B cell (primary cell): ENCODE data around the gene EIF4A3. TPM values are rescaled to one million over a fixed set of nuclear protein-coding genes. Genes with fewer than 3 reads are reported as not detected.

Experiments used
- ATAC-seq: fragments of 200-7000 bp; cut with Tn5 transposase; one replicate; pipeline ENCODE4 v1.10.0; 2021; ENCODE audit warnings: low read depth, mild to moderate bottlenecking, moderate number of reproducible peaks, moderate library complexity
- CTCF ChIA-PET: fragments of 350-600 bp; sonication (Branson Sonifier 250); formaldehyde crosslinking; loops from one replicate; lab custom pipeline; 2021; ENCODE audit warnings: antibody characterized with exemption, inconsistent platforms; lab: Charles Lee
- POLR2A ChIA-PET: fragments of 350-600 bp; sonication (Branson Sonifier 250); formaldehyde crosslinking; loops from one replicate; lab custom pipeline; 2021; ENCODE audit warnings: antibody characterized with exemption; lab: Charles Lee
- DNase-seq: peaks from one replicate; pipeline ENCODE4 v3.0.0; 2013
- H2AFZ ChIP-seq: 2 replicates; pipeline ENCODE4 v1.6.1; 2012; ENCODE audit warnings: mild to moderate bottlenecking, low read depth, low read length; ENCODE audit not compliant: insufficient read depth, poor library complexity, severe bottlenecking
- H3K27ac ChIP-seq, 2 donors: 1 replicate in 1 of 2; 2 replicates in 1 of 2; pipeline ENCODE4 v1.5.1; 2012 to 2013; ENCODE audit warnings: low read length in 2 of 2, mild to moderate bottlenecking in 2 of 2, moderate library complexity in 1 of 2
- H3K27me3 ChIP-seq, 4 experiments: fragments of 200-600 bp in 1 of 4; sonication (generic) in 1 of 4; replicated peaks in 1 of 4; 1 replicate in 2 of 4; 2 replicates in 2 of 4; pipeline versions ENCODE4 v1.6.1 to v1.7.0; 2013 to 2016; ENCODE audit warnings: low read length in 3 of 4, mild to moderate bottlenecking in 2 of 4, mixed read lengths in 1 of 4, moderate library complexity in 1 of 4; ENCODE audit not compliant: insufficient read depth in 4 of 4, control insufficient read depth in 3 of 4; ENCODE audit errors: control extremely low read depth in 1 of 4
- H3K36me3 ChIP-seq, 2 experiments: replicated peaks in 1 of 2; 1 replicate in 1 of 2; 2 replicates in 1 of 2; pipeline versions ENCODE4 v1.6.1 to v1.7.1; 2013; ENCODE audit warnings: low read length in 1 of 2; ENCODE audit not compliant: insufficient read depth in 2 of 2, control insufficient read depth in 1 of 2; ENCODE audit errors: control extremely low read depth in 1 of 2, extremely low read depth in 1 of 2
- H3K4me1 ChIP-seq, 2 donors: fragments of 200-600 bp in 1 of 2; sonication (generic) in 1 of 2; 1 replicate in 1 of 2; 2 replicates in 1 of 2; pipeline versions ENCODE4 v1.5.1 to v1.6.1; 2013 to 2017; ENCODE audit warnings: low read length in 2 of 2; ENCODE audit not compliant: control insufficient read depth in 2 of 2, insufficient read depth in 2 of 2
- H3K4me2 ChIP-seq: replicated peaks from 2 replicates; pipeline ENCODE3; 2012; ENCODE audit warnings: mild to moderate bottlenecking, low read depth, low read length; ENCODE audit not compliant: poor library complexity, severe bottlenecking
- H3K4me3 ChIP-seq, 5 experiments: fragments of 200-600 bp in 1 of 5; sonication (generic) in 1 of 5; 1 replicate in 3 of 5; 2 replicates in 2 of 5; pipeline versions ENCODE4 v1.5.1 to v1.7.0; 2011 to 2016; ENCODE audit warnings: low read length in 4 of 5, mild to moderate bottlenecking in 4 of 5, low read depth in 2 of 5, control low read depth in 1 of 5, moderate library complexity in 1 of 5; ENCODE audit not compliant: insufficient read depth in 1 of 5; ENCODE audit errors: control extremely low read depth in 1 of 5, extremely low read depth in 1 of 5
- H3K79me2 ChIP-seq: fragments of 200-600 bp; sonication (generic); one replicate; pipeline ENCODE4 v1.6.0; 2016; ENCODE audit warnings: low read length; ENCODE audit not compliant: control insufficient read depth, insufficient read depth
- H3K9ac ChIP-seq: fragments of 200-600 bp; sonication (generic); 2 replicates; pipeline ENCODE4 v1.6.1; 2017; ENCODE audit warnings: mild to moderate bottlenecking, low read length, moderate library complexity
- H3K9me3 ChIP-seq, 3 donors: one replicate each; pipeline versions ENCODE4 v1.6.1 to v1.7.1; 2013; ENCODE audit warnings: low read length in 2 of 3; ENCODE audit not compliant: control insufficient read depth in 2 of 3, insufficient read depth in 1 of 3; ENCODE audit errors: control extremely low read depth in 1 of 3
- H4K20me1 ChIP-seq: 2 replicates; pipeline ENCODE4 v1.6.0; 2012; ENCODE audit warnings: mild to moderate bottlenecking, low read length; ENCODE audit not compliant: insufficient read depth, control insufficient read depth, poor library complexity, severe bottlenecking
- H3K27ac Mint-ChIP-seq: one replicate; pipeline ENCODE4 v1.8.0; 2021; ENCODE audit warnings: mixed read lengths
- H3K27me3 Mint-ChIP-seq: one replicate; pipeline ENCODE4 v1.8.0; 2021; ENCODE audit warnings: mixed read lengths
- H3K4me1 Mint-ChIP-seq: one replicate; pipeline ENCODE4 v1.8.0; 2021; ENCODE audit warnings: mixed read lengths
- H3K4me3 Mint-ChIP-seq: one replicate; pipeline ENCODE4 v1.8.0; 2021; ENCODE audit warnings: mixed read lengths
- H3K9me3 Mint-ChIP-seq: one replicate; pipeline ENCODE4 v1.8.0; 2022; ENCODE audit warnings: mixed read lengths; ENCODE audit not compliant: insufficient read depth
- EZH2 ChIP-seq: IDR thresholded peaks from 2 replicates; pipeline ENCODE4 v1.6.1; 2012; ENCODE audit warnings: borderline replicate concordance, low read depth, mild to moderate bottlenecking, moderate library complexity, low read length; ENCODE audit not compliant: insufficient read depth, poor library complexity, severe bottlenecking
- WGBS: methylation state at CpG from one replicate; pipeline ENCODE4 v1.1.5; 2013; ENCODE audit warnings: missing lambda C conversion rate; ENCODE audit not compliant: insufficient coverage; 5-methylcytosine and 5-hydroxymethylcytosine counted together
- intact Hi-C: fragments of 100-400 bp; cut with micrococcal nuclease; formaldehyde crosslinking; loops from one replicate; pipeline ENCODE4 v1.10.0; 2022
- polyA plus RNA-seq: library from polyadenylated mRNA; depleted of rRNA; stranded (reverse); fragments of >200 nt; gene quantifications from 2 replicates; pipeline ENCODE4 v1.2.3, GENCODE V29; 2012
- total RNA-seq, 2 donors: library from RNA; stranded (reverse); fragments of 120-200 nt in 1 of 2; gene quantifications; 1 replicate in 1 of 2; 2 replicates in 1 of 2; pipeline versions ENCODE4 v1.2.3 to v1.2.4, GENCODE V29; 2013 to 2022
- TF ChIP-seq, protein P1 (sequence below): fragments of 200-600 bp; IDR thresholded peaks from one replicate; pipeline ENCODE4 v1.8.0; 2022; ENCODE audit warnings: antibody characterized with exemption, mild to moderate bottlenecking

The EIF4A3 gene
- total and polyA plus RNA-seq, 2 donors (not counting 1 experiment from before 2014, with no cell fraction given), result 86.0 to 137 TPM

DNA sequence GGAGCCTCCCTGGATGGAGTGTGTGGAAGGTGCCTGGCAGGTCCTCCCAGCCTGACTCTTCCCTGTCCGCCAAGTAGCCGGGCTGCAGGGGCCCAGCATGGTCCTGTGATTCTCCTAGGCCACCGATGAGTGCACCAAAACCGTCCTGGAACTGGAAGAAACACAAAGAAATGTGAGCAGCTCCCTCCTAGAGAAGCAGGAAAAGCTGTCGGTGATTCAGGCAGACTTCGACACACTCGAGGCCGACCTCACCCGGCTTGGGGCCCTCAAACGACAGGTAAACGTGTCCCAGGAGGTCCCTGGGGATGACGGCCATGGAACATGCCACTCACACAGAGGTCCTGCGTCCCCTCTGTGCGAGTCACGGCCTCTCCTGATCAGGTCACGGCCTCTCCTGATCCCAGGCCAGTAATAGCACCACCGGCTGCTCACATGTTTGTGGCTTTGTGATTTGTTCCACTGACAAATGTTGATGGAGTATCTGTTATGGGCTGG lies 49.8 kb downstream of the EIF4A3 start:
- intact Hi-C loops, result no loop called here
- Histone ChIP-seq H3K27me3 (peaks cover 0 to 3% (median 0%) of the 10 kb centered on the region in 4 experiments), H3K9me3 (no peaks in the 10 kb centered on the region), H4K20me1 (no peaks in the 10 kb centered on the region), H3K4me2 (no peak overlapping the region), H2AFZ (no peak overlapping the region), H3K9ac (no peak overlapping the region), H3K4me3 (no peak overlapping the region), H3K4me1 (peaks cover 12 to 18% of the 10 kb centered on the region in 2 donors), H3K27ac (no peak overlapping the region), H3K36me3 (no peaks in the 10 kb centered on the region), H3K79me2 (no peaks in the 10 kb centered on the region)
- H3K4me3 Mint-ChIP-seq, result no peak overlapping the region
- CTCF ChIA-PET, result no interaction called here
- no peaks in the 10 kb centered on the region for H3K27me3 Mint-ChIP-seq
- H3K9me3 Mint-ChIP-seq, result no peaks in the 10 kb centered on the region
- peaks cover 16% of the 10 kb centered on the region for H3K4me1 Mint-ChIP-seq
- 86% methylated on average over 16 of the region's 17 CpGs for WGBS
- POLR2A ChIA-PET, result no interaction called here
- no peak for ATAC-seq
- H3K27ac Mint-ChIP-seq, result no peak overlapping the region
- DNase-seq, result no peak
- TF ChIP-seq, protein P1, sequence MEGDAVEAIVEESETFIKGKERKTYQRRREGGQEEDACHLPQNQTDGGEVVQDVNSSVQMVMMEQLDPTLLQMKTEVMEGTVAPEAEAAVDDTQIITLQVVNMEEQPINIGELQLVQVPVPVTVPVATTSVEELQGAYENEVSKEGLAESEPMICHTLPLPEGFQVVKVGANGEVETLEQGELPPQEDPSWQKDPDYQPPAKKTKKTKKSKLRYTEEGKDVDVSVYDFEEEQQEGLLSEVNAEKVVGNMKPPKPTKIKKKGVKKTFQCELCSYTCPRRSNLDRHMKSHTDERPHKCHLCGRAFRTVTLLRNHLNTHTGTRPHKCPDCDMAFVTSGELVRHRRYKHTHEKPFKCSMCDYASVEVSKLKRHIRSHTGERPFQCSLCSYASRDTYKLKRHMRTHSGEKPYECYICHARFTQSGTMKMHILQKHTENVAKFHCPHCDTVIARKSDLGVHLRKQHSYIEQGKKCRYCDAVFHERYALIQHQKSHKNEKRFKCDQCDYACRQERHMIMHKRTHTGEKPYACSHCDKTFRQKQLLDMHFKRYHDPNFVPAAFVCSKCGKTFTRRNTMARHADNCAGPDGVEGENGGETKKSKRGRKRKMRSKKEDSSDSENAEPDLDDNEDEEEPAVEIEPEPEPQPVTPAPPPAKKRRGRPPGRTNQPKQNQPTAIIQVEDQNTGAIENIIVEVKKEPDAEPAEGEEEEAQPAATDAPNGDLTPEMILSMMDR, result no peak
- no peak for TF ChIP-seq EZH2

DNA sequence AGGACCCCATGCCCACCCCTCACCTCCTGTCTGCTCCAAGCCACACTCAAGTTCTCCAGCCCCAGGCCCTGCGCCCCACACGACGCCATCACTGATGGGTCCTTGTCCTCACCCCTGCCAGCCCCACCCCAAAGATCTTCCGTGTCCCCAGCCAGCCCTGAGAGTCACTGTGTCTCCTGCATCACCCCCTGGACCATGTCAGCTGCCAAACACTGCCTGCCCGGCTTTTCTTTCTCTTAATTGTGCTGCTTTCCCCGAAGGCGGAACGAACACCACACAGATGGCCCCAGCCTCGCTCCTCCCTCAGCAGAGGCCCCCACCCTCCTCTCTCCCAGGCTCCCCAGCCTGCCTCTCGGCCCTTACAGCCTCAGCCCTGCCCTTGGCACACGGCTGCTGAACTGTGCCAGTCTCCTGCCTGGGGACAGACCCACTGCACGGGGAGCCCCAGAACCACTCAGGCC lies 50.3 kb downstream of the EIF4A3 start:
- Mint-ChIP-seq H3K27ac (no peak overlapping the region), H3K9me3 (no peaks in the 10 kb centered on the region), H3K4me1 (peaks cover 12% of the 10 kb centered on the region), H3K27me3 (no peaks in the 10 kb centered on the region), H3K4me3 (no peak overlapping the region)
- ATAC-seq (no peak), DNase-seq (no peak)
- Histone ChIP-seq H3K4me3 (no peak overlapping the region), H3K79me2 (no peaks in the 10 kb centered on the region), H3K9ac (no peak overlapping the region), H3K4me2 (no peak overlapping the region), H3K9me3 (no peaks in the 10 kb centered on the region), H3K4me1 (peaks cover 9 to 12% of the 10 kb centered on the region in 2 donors), H4K20me1 (no peaks in the 10 kb centered on the region), H2AFZ (no peak overlapping the region), H3K27ac (no peak overlapping the region), H3K36me3 (no peaks in the 10 kb centered on the region), H3K27me3 (peaks cover 0 to 3% (median 0%) of the 10 kb centered on the region in 4 experiments)
- intact Hi-C loops, result no loop called here
- 91% methylated on average over 10 of the region's 12 CpGs for WGBS
- TF ChIP-seq EZH2, result no peak
- TF ChIP-seq, protein P1, result no peak
- ChIA-PET POLR2A (no interaction called here), CTCF (no interaction called here)
